ENCODE measurements around the gene BRD7. TPM values are rescaled to one million over a fixed set of nuclear protein-coding genes. Genes with fewer than 3 reads are reported as not detected.

Gene BRD7
- total RNA-seq, 1 experiment from 2014 or later = 45.6 TPM

- in situ Hi-C loops (cut with HindIII; ENCODE audit: low pct_unique_long_range_greater_than_20kb, low sequenced_read_pairs) = no loop called here
- intact Hi-C loops (cut with micrococcal nuclease; ENCODE audit: unreplicated experiment) = no loop called here
- BruUV-seq (replicated peaks) = no TSS peak
Measured at GRCh38 chr16:50331570-50331969, 37.2 kb downstream of the BRD7 start.

GRCh38 chr16:50329446-50330189, 39.2 kb downstream of the BRD7 start:
- ChIA-PET POLR2A (no interaction called here), CTCF (no interaction called here)
- H3K27ac ChIP-seq (ENCODE audit: low read length) = no peak overlapping the region
- no peaks in the 10 kb centered on the region for H3K9me3 ChIP-seq (ENCODE audit: control insufficient read depth, insufficient read depth, low read depth, low read length)
- BruUV-seq (replicated peaks) = no TSS peak
- no peaks in the 10 kb centered on the region for H3K27me3 ChIP-seq (ENCODE audit: control insufficient read depth, insufficient read depth, low read length)
- DNase-seq (ENCODE audit: low read depth, low spot score) (no peak), ATAC-seq (no peak)
- H3K4me3 ChIP-seq (ENCODE audit: low read depth in 2 of 2, low read length in 2 of 2) = no peak overlapping the region
- in situ Hi-C loops (cut with HindIII; ENCODE audit: low pct_unique_long_range_greater_than_20kb, low sequenced_read_pairs) = no loop called here
- TF ChIP-seq SIN3A (IDR thresholded peaks at IDR 0.05; ENCODE audit: borderline replicate concordance, insufficient read depth, low read depth, low read length) = no peak
- no peak for TF ChIP-seq POLR2AphosphoS5 (IDR thresholded peaks at IDR 0.05; ENCODE audit: low read depth, low read length)
- no peak for TF ChIP-seq TCF7L2 (IDR thresholded peaks at IDR 0.05; ENCODE audit: low read depth, low read length)
- H3K36me3 ChIP-seq (ENCODE audit: control insufficient read depth, insufficient read depth, low read length) = peaks cover 3% of the 10 kb centered on the region; the same call in 1 of the 2 replicates
- H3K4me1 ChIP-seq (ENCODE audit: control insufficient read depth, insufficient read depth, low read length) = no peaks in the 10 kb centered on the region
- intact Hi-C loops (cut with micrococcal nuclease; ENCODE audit: unreplicated experiment) = no loop called here

More at GRCh38 chr16:50331570-50331969, 37.2 kb downstream of the BRD7 start:
- ChIA-PET POLR2A (no interaction called here), CTCF (no interaction called here)
- no peak for DNase-seq (ENCODE audit: low read depth, low spot score)
- Histone ChIP-seq H3K36me3 (ENCODE audit: control insufficient read depth, insufficient read depth, low read length) (peaks cover under 1% of the 10 kb centered on the region; the same call in 1 of the 2 replicates), H3K4me1 (ENCODE audit: control insufficient read depth, insufficient read depth, low read length) (no peaks in the 10 kb centered on the region), H3K27ac (ENCODE audit: low read length) (no peak overlapping the region), H3K9me3 (ENCODE audit: control insufficient read depth, insufficient read depth, low read depth, low read length) (no peaks in the 10 kb centered on the region), H3K27me3 (ENCODE audit: control insufficient read depth, insufficient read depth, low read length) (no peaks in the 10 kb centered on the region), H3K4me3 (ENCODE audit: low read depth in 2 of 2, low read length in 2 of 2) (no peak overlapping the region)
- TF ChIP-seq POLR2AphosphoS5 (IDR thresholded peaks at IDR 0.05; ENCODE audit: low read depth, low read length) (no peak), CTCF (IDR thresholded peaks at IDR 0.05) (no peak), REST (IDR thresholded peaks at IDR 0.05; ENCODE audit: insufficient read depth in 1 of 2, low read depth in 2 of 2, low read length in 1 of 2) (no peak), SIN3A (IDR thresholded peaks at IDR 0.05; ENCODE audit: borderline replicate concordance, insufficient read depth, low read depth, low read length) (no peak), TCF7L2 (IDR thresholded peaks at IDR 0.05; ENCODE audit: low read depth, low read length) (no peak)
- ATAC-seq = no peak

DNA sequence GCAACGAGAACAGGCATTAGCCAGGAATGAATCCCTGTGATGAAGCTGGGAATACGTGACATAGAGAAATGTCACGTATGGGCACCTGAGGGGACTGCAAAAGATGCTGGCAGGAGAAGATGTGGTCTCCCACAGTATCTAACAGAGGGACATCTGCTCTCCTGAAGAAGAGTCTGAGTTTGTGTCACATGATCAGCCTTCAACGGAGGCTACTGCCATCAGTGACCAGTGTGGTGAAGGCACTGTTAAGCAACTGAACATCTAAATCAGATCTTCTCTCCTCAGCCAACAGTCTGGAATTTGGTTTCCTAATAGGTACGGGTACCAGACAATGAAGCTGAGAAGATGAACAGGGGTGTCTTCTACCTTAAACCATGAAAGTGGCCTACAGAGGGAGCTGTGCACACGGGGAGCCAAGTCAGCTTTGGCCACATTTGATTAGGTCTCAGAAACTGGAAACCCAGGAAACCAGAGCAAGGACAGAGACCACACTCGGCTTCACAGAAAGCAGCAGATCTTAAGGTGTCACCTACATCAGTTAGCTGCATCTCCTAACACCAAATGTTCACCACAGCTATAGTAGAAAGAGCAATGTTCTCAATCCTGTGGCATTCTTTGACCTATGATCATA, 41.8 kb downstream of the BRD7 start:
- no peak for ATAC-seq
- in situ Hi-C loops (cut with HindIII; ENCODE audit: low pct_unique_long_range_greater_than_20kb, low sequenced_read_pairs) = no loop called here

More for the DNA sequence above, 41.8 kb downstream of the BRD7 start:
- ChIA-PET POLR2A (no interaction called here), CTCF (no interaction called here)
- H3K36me3 ChIP-seq (ENCODE audit: control insufficient read depth, insufficient read depth, low read length) = peaks cover 6% of the 10 kb centered on the region
- H3K4me1 ChIP-seq (ENCODE audit: control insufficient read depth, insufficient read depth, low read length) = no peaks in the 10 kb centered on the region
- no TSS peak for BruUV-seq (replicated peaks)
- intact Hi-C loops (cut with micrococcal nuclease; ENCODE audit: unreplicated experiment) = no loop called here
- no peak overlapping the region for H3K4me3 ChIP-seq (ENCODE audit: low read depth in 2 of 2, low read length in 2 of 2)
- H3K27me3 ChIP-seq (ENCODE audit: control insufficient read depth, insufficient read depth, low read length) = no peaks in the 10 kb centered on the region
- peak; percentile 4 for DNase-seq (ENCODE audit: low read depth, low spot score)
- no peak overlapping the region for H3K27ac ChIP-seq (ENCODE audit: low read length)
- no peak for TF ChIP-seq TCF7L2 (IDR thresholded peaks at IDR 0.05; ENCODE audit: low read depth, low read length)
- TF ChIP-seq CTCF (IDR thresholded peaks at IDR 0.05) = peak; percentile 65
- no peak for TF ChIP-seq POLR2AphosphoS5 (IDR thresholded peaks at IDR 0.05; ENCODE audit: low read depth, low read length)
- H3K9me3 ChIP-seq (ENCODE audit: control insufficient read depth, insufficient read depth, low read depth, low read length) = no peaks in the 10 kb centered on the region
